GM23248 (cell line): ENCODE data around the gene BEND7. TPM values are rescaled to one million over a fixed set of nuclear protein-coding genes. Genes with fewer than 3 reads are reported as not detected.

Experiments used
- DNase-seq: peaks from one replicate; pipeline ENCODE4 v3.0.0-alpha.2; 2015
- H2AFZ ChIP-seq: fragments of 200-600 bp; sonication (generic); 2 replicates; pipeline ENCODE4 v1.6.1; 2016; ENCODE audit warnings: antibody characterized with exemption
- H3F3A ChIP-seq: fragments of 200-600 bp; sonication (generic); 2 replicates; pipeline ENCODE4 v1.6.1; 2016; ENCODE audit warnings: mild to moderate bottlenecking, antibody characterized with exemption, mixed run types; ENCODE audit not compliant: insufficient read depth
- H3K27ac ChIP-seq: fragments of 200-600 bp; sonication (generic); 2 replicates; pipeline ENCODE4 v1.5.1; 2016; ENCODE audit warnings: mild to moderate bottlenecking
- H3K27me3 ChIP-seq: fragments of 200-600 bp; sonication (generic); replicated peaks from 2 replicates; pipeline ENCODE4 v1.6.1; 2016; ENCODE audit warnings: mild to moderate bottlenecking; ENCODE audit not compliant: insufficient read depth
- H3K36me3 ChIP-seq: fragments of 200-600 bp; sonication (generic); 2 replicates; pipeline ENCODE4 v1.6.1; 2016; ENCODE audit warnings: low read depth, mild to moderate bottlenecking
- H3K4me1 ChIP-seq: fragments of 200-600 bp; sonication (generic); 2 replicates; pipeline ENCODE4 v1.6.1; 2016; ENCODE audit warnings: mild to moderate bottlenecking; ENCODE audit not compliant: insufficient read depth
- H3K4me2 ChIP-seq: fragments of 200-600 bp; sonication (generic); one replicate; pipeline ENCODE4 v1.6.1; 2016; ENCODE audit warnings: mild to moderate bottlenecking; ENCODE audit not compliant: unreplicated experiment
- H3K4me3 ChIP-seq: fragments of 200-600 bp; sonication (generic); 2 replicates; pipeline ENCODE4 v1.5.1; 2016; ENCODE audit warnings: mild to moderate bottlenecking
- H3K79me2 ChIP-seq: fragments of 200-600 bp; sonication (generic); 2 replicates; pipeline ENCODE4 v1.6.1; 2016; ENCODE audit warnings: mild to moderate bottlenecking; ENCODE audit not compliant: insufficient read depth
- H3K9ac ChIP-seq: fragments of 200-600 bp; sonication (generic); 2 replicates; pipeline ENCODE4 v1.6.1; 2016; ENCODE audit warnings: mild to moderate bottlenecking
- H3K9me2 ChIP-seq: fragments of 200-600 bp; sonication (generic); 2 replicates; pipeline ENCODE4 v1.6.1; 2016; ENCODE audit warnings: mixed run types, mild to moderate bottlenecking, moderate library complexity; ENCODE audit not compliant: insufficient read depth
- H3K9me3 ChIP-seq: fragments of 200-600 bp; sonication (generic); one replicate; pipeline ENCODE4 v1.6.1; 2017; ENCODE audit warnings: low read depth
- H4K20me1 ChIP-seq: fragments of 200-600 bp; sonication (generic); 2 replicates; pipeline ENCODE4 v1.6.0; 2016; ENCODE audit not compliant: insufficient read depth
- EZH2 ChIP-seq: fragments of 200-600 bp; sonication (generic); IDR thresholded peaks from 2 replicates; pipeline ENCODE4 v1.6.1; 2018; ENCODE audit warnings: antibody characterized with exemption, mild to moderate bottlenecking; ENCODE audit not compliant: insufficient read depth, poor library complexity, severe bottlenecking
- EZH2phosphoT487 ChIP-seq: fragments of 200-600 bp; sonication (generic); IDR thresholded peaks from 2 replicates; pipeline ENCODE4 v1.6.1; 2018; ENCODE audit warnings: antibody characterized with exemption, moderate library complexity, mild to moderate bottlenecking, low read depth; ENCODE audit not compliant: insufficient read depth
- WGBS, 2 experiments: methylation state at CpG; one replicate each; pipeline ENCODE4 v1.1.6; 2015 to 2017; ENCODE audit warnings: low lambda C conversion rate in 2 of 2, low coverage in 1 of 2; ENCODE audit errors: missing lambda C conversion rate in 2 of 2; 5-methylcytosine and 5-hydroxymethylcytosine counted together
- in situ Hi-C: fragments of 300-500 bp; cut with MboI; formaldehyde crosslinking; loops from 2 replicates; pipeline ENCODE4 v1.15.0; 2020
- polyA plus RNA-seq: library from polyadenylated mRNA; unstranded; fragments of >200 nt; fragmentation: Nextera tagmentation; extraction: Ambion mirVana; gene quantifications from 2 replicates; pipeline ENCODE4 v1.2.1, GENCODE V29; 2016
- total RNA-seq: library from RNA; depleted of rRNA; stranded (reverse); fragments of >200 nt; shearing (Covaris generic); gene quantifications from 2 replicates; pipeline ENCODE4 v1.2.3, GENCODE V29; 2014

Gene BEND7
- total and polyA plus RNA-seq, 2 experiments from 2014 or later = 1.7 to 6.4 TPM

DNA sequence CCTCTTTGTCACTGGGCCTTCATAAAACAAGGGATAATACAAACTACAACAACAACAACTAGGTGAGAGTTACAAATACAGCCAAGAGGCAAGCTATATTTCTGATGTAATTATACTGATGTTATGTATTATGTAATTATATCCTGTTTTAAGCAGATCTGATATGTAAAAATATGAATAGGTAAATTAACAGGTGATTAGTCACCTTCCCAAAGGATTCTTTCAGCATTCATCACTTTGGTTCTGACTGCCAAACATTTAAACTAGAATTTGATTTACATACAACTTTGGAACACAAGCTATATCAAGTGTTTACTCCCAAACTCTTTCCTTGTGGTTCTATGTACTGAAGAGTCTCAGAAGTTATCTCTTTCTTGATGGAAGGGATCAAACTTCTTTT is 53.7 kb downstream of the BEND7 start:
- Histone ChIP-seq H4K20me1 (no peaks in the 10 kb centered on the region), H3K4me2 (no peak overlapping the region), H3K27me3 (no peaks in the 10 kb centered on the region), H2AFZ (no peak overlapping the region), H3K27ac (no peak overlapping the region), H3K79me2 (no peaks in the 10 kb centered on the region), H3K4me1 (no peaks in the 10 kb centered on the region), H3K9me3 (no peaks in the 10 kb centered on the region), H3K9me2 (no peaks in the 10 kb centered on the region), H3K36me3 (no peaks in the 10 kb centered on the region), H3K9ac (no peak overlapping the region), H3F3A (no peaks in the 10 kb centered on the region), H3K4me3 (no peak overlapping the region)
- no peak for DNase-seq
- TF ChIP-seq EZH2phosphoT487 = no peak
- in situ Hi-C loops = no loop called here

DNA sequence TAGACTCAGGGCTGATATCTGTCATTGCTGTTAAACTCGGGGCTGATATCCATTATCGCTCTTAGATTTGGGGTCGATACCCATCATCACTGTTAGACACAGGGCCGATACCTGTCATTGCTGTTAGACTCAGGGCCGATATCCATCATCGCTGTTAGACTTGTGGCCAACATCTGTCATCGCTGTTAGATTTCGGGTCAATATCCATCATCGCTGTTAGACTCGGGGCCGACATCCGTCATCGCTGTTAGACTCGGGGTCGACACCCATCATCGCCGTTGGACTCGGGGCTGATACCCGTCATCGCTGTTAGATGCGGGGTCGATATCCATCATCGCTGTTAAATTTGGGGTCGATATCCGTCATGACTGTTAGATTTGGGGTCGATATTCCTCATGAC is 54.8 kb downstream of the BEND7 start:
- TF ChIP-seq EZH2phosphoT487 (no peak), EZH2 (no peak)
- in situ Hi-C loops = no loop called here
- no peak overlapping the region for H2AFZ ChIP-seq
- no peaks in the 10 kb centered on the region for H3K9me3 ChIP-seq
- H3K9ac ChIP-seq = no peak overlapping the region
- H3K9me2 ChIP-seq = no peaks in the 10 kb centered on the region
- H3K27me3 ChIP-seq = no peaks in the 10 kb centered on the region
- H4K20me1 ChIP-seq = no peaks in the 10 kb centered on the region
- 95 to 96% methylated on average over 26 of the region's 26 CpGs for WGBS, 2 experiments
- H3F3A ChIP-seq = no peaks in the 10 kb centered on the region
- no peak overlapping the region for H3K4me3 ChIP-seq
- H3K36me3 ChIP-seq = no peaks in the 10 kb centered on the region
- H3K79me2 ChIP-seq = no peaks in the 10 kb centered on the region
- DNase-seq = no peak
- H3K4me1 ChIP-seq = no peaks in the 10 kb centered on the region
- H3K4me2 ChIP-seq = no peak overlapping the region
- no peak overlapping the region for H3K27ac ChIP-seq

GRCh38 chr10:13472359-13472758 is 56.5 kb downstream of the BEND7 start:
- Histone ChIP-seq H3K9me3 (no peaks in the 10 kb centered on the region), H3K4me3 (no peak overlapping the region), H3F3A (no peaks in the 10 kb centered on the region), H3K4me1 (no peaks in the 10 kb centered on the region), H3K9me2 (no peaks in the 10 kb centered on the region), H3K27me3 (no peaks in the 10 kb centered on the region), H2AFZ (no peak overlapping the region), H4K20me1 (no peaks in the 10 kb centered on the region), H3K4me2 (no peak overlapping the region), H3K27ac (no peak overlapping the region), H3K79me2 (no peaks in the 10 kb centered on the region), H3K36me3 (no peaks in the 10 kb centered on the region), H3K9ac (no peak overlapping the region)
- 94% methylated on average over 19 of the region's 19 CpGs for WGBS, 2 experiments
- no peak for DNase-seq
- no peak for TF ChIP-seq EZH2
- no peak for TF ChIP-seq EZH2phosphoT487
- in situ Hi-C loops = no loop called here

DNA sequence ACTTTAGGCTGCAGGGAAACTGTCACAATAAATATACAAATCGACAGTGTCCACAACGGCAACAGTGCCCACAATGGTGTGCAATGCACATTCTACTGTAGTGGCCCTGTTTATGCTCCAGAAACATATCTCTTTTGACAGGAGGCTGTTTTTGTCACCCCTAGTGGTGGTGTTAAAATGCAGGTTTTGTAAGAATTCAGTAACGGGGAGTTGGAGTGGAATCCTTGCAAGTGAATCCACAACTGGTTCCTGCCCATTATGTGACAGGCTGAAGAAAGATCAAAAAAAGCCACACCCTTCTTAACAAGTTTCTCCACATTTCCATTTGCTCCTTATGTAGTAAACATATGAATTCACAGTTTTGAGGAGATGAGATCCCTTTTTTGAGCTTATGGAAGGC is 58.5 kb downstream of the BEND7 start:
- no peaks in the 10 kb centered on the region for H3K4me1 ChIP-seq
- no peaks in the 10 kb centered on the region for H3K79me2 ChIP-seq
- no peak for DNase-seq
- H3K27ac ChIP-seq = no peak overlapping the region
- H3K9me2 ChIP-seq = no peaks in the 10 kb centered on the region
- H3K4me3 ChIP-seq = no peak overlapping the region
- no peaks in the 10 kb centered on the region for H3K27me3 ChIP-seq
- no peaks in the 10 kb centered on the region for H3K36me3 ChIP-seq
- 74 to 76% methylated on average over 3 of the region's 3 CpGs for WGBS, 2 experiments
- H3K4me2 ChIP-seq = no peak overlapping the region
- H4K20me1 ChIP-seq = no peaks in the 10 kb centered on the region
- in situ Hi-C loops = no loop called here
- TF ChIP-seq EZH2phosphoT487 (no peak), EZH2 (no peak)
- H3K9me3 ChIP-seq = no peaks in the 10 kb centered on the region
- H2AFZ ChIP-seq = no peak overlapping the region
- H3K9ac ChIP-seq = no peak overlapping the region
- H3F3A ChIP-seq = no peaks in the 10 kb centered on the region

- no peaks in the 10 kb centered on the region for H3F3A ChIP-seq
- in situ Hi-C loops = no loop called here
- H4K20me1 ChIP-seq = no peaks in the 10 kb centered on the region
- no peaks in the 10 kb centered on the region; the same call in 1 of the 2 replicates for H3K36me3 ChIP-seq
- TF ChIP-seq EZH2phosphoT487 (no peak), EZH2 (no peak)
- H3K27ac ChIP-seq = no peak overlapping the region
- no peak overlapping the region for H3K4me3 ChIP-seq
- DNase-seq = peak; percentile 33
- H3K9me2 ChIP-seq = no peaks in the 10 kb centered on the region
- H3K4me2 ChIP-seq = no peak overlapping the region
- no peak overlapping the region for H3K9ac ChIP-seq
- no peaks in the 10 kb centered on the region for H3K27me3 ChIP-seq
- no peaks in the 10 kb centered on the region for H3K79me2 ChIP-seq
- no peaks in the 10 kb centered on the region for H3K4me1 ChIP-seq
- H2AFZ ChIP-seq = no peak overlapping the region
- H3K9me3 ChIP-seq = no peaks in the 10 kb centered on the region
Measured at GRCh38 chr10:13462551-13462950, 66.3 kb downstream of the BEND7 start.
